K562 (cell line): ENCODE results near the gene SEMA4F. TPM values are rescaled to one million over a fixed set of nuclear protein-coding genes. Genes with fewer than 3 reads are reported as not detected.

Experiments used
- ATF1 ChIP-seq, 2 experiments: fragments of 450-650 bp in 1 of 2; IDR thresholded peaks; 2 replicates each; pipeline ENCODE4 v1.6.1; 2016; ENCODE audit warnings: missing compliant biosample characterization in 1 of 2, missing genetic modification characterization in 1 of 2
- BRD9 ChIP-seq: fragments of 450-650 bp; IDR thresholded peaks from 2 replicates; pipeline ENCODE4 v1.6.1; 2018; ENCODE audit warnings: low read depth; ENCODE audit not compliant: partially characterized antibody
- CBX2 ChIP-seq: fragments of 200-600 bp; sonication (generic); IDR thresholded peaks from one replicate; pipeline ENCODE4 v1.6.1; 2012; ENCODE audit warnings: mild to moderate bottlenecking, low read length, inconsistent platforms; ENCODE audit not compliant: insufficient read depth, poor library complexity, severe bottlenecking
- EGR1 ChIP-seq: fragments of 450-650 bp; conservative IDR thresholded peaks from 2 replicates; pipeline ENCODE4 v1.6.1; 2017; ENCODE audit warnings: mild to moderate bottlenecking
- GATAD2B ChIP-seq: fragments of 450-650 bp; IDR thresholded peaks from 2 replicates; pipeline ENCODE4 v1.6.1; 2017; ENCODE audit warnings: mild to moderate bottlenecking, borderline replicate concordance
- HNRNPH1 ChIP-seq: fragments of 200-400 bp; formaldehyde crosslinking; optimal IDR thresholded peaks from 2 replicates; pipeline ENCODE3; 2017; ENCODE audit warnings: low read depth, mild to moderate bottlenecking, low read length, moderate library complexity
- HNRNPK ChIP-seq: fragments of 200-400 bp; formaldehyde crosslinking; IDR thresholded peaks from one replicate; pipeline ENCODE4 v1.6.1; 2018; ENCODE audit warnings: mild to moderate bottlenecking, low read depth, low read length; ENCODE audit not compliant: poor library complexity, severe bottlenecking
- JUN ChIP-seq, 2 experiments: sonication (generic) in 1 of 2; formaldehyde crosslinking in 1 of 2; IDR thresholded peaks; 2 replicates each; pipeline versions ENCODE4 v1.6.1 to v1.8.0; 2012 to 2022; ENCODE audit warnings: borderline replicate concordance in 2 of 2, mild to moderate bottlenecking in 2 of 2, improper control_type of control experiment in 1 of 2, low read depth in 1 of 2, low read length in 1 of 2, missing genetic modification reagents in 1 of 2
- MEIS2 ChIP-seq: fragments of 450-650 bp; IDR thresholded peaks from 2 replicates; pipeline ENCODE4 v1.6.1; 2014; ENCODE audit warnings: mild to moderate bottlenecking; ENCODE audit not compliant: partially characterized antibody
- NFIX ChIP-seq: fragments of 250-450 bp; sonication (Bioruptor Pico); IDR thresholded peaks from 2 replicates; pipeline ENCODE4 v1.4.0; 2020; ENCODE audit warnings: low read depth, mild to moderate bottlenecking, moderate library complexity
- PHB2 ChIP-seq: fragments of 450-650 bp; IDR thresholded peaks from 2 replicates; pipeline ENCODE4 v1.6.1; 2017; ENCODE audit warnings: low read depth
- POLR2AphosphoS5 ChIP-seq: IDR thresholded peaks from 2 replicates; pipeline ENCODE4 v1.6.1; 2011; ENCODE audit warnings: mild to moderate bottlenecking, low read depth, low read length, moderate library complexity; ENCODE audit not compliant: control insufficient read depth, insufficient read depth
- SAFB ChIP-seq: fragments of 200-400 bp; formaldehyde crosslinking; IDR thresholded peaks from 2 replicates; pipeline ENCODE4 v1.6.1; 2017; ENCODE audit warnings: low read depth, low read length, borderline replicate concordance
- ZNF197 ChIP-seq: fragments of 200-800 bp; sonication (Bioruptor generic); IDR thresholded peaks from 2 replicates; pipeline ENCODE4 v1.6.1; 2016; ENCODE audit warnings: low read depth, missing genetic modification characterization, missing compliant biosample characterization
- ZSCAN29 ChIP-seq: fragments of 450-650 bp; IDR thresholded peaks from 2 replicates; pipeline ENCODE4 v1.6.1; 2017
- polyA plus RNA-seq, 8 experiments: library from polyadenylated mRNA; depleted of rRNA in 4 of 8; stranded (reverse) in 5 of 8; unstranded in 3 of 8; fragments of >200 nt; fragmentation: Nextera tagmentation in 2 of 8; fragmentation: Illumina TruSeq in 1 of 8; extraction: Ambion mirVana in 2 of 8; extraction: Trizol in 1 of 8; gene quantifications; 2 replicates each; pipeline versions ENCODE4 v1.2.1 to v1.2.3, GENCODE V29; 2011 to 2014; ENCODE audit warnings: inconsistent platforms in 1 of 8, missing spikeins in 1 of 8
- total RNA-seq, 7 experiments: library from RNA; depleted of rRNA in 6 of 7; stranded (reverse); fragments of >200 nt in 6 of 7; fragmentation: Illumina TruSeq in 2 of 7; extraction: Trizol in 2 of 7; gene quantifications; 2 replicates each; pipeline versions ENCODE4 v1.2.1 to v1.2.3, GENCODE V29; 2011 to 2021; ENCODE audit warnings: low replicate concordance in 1 of 7
- TF ChIP-seq, protein P1 (sequence below): fragments of 200-600 bp; sonication (generic); IDR thresholded peaks from one replicate; pipeline ENCODE4 v1.6.1; 2012; ENCODE audit warnings: mild to moderate bottlenecking, low read depth, low read length, inconsistent platforms

SEMA4F gene
- total and polyA plus RNA-seq, 9 of the 15 experiments (the other 6 are each of a cell fraction or from before 2014, with no cell fraction given) = 0.08 to 1.6 (median 0.33) TPM

DNA sequence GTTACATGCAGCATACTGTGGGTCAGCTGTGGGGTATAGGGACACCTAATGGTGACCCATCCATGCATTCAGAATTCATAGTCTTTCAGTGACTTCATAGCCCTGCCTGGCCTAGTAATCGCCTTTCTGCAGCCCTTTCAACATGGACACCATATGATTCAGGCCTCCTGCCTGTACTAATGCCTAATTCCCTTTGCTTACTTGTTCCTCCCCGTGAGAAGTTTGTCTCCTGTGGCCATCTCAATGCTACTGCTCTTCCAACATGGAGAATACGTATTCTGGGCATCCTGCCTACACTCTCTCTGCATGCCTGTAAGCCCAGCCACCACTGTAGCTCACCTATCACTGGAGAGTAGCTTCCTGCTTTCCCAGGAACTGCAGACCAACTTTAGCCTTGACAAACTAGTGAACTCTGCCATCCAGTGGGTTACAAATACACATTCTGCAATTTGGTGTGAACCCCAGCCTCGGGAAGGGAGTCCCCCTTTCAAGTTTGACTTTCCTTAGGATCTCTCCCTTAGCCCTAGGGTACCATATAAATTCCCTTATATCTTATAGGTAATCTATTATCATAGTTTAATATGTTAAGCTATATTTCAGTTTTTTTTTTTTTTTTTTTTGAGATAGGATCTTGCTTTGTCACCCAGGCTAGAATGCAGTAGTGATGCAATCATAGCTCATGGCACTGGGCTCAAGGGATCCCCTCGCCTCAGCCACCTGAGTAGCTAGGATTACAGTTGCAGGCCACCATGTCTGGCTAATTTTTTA lies 28.2 kb upstream of the SEMA4F start (continued):
- TF ChIP-seq JUN (IDR thresholded peaks at IDR 0.05; ENCODE audit: borderline replicate concordance, low read depth, low read length) = peak; percentile 37
- TF ChIP-seq JUN (CRISPR knock-in tag; IDR thresholded peaks at IDR 0.05; ENCODE audit: borderline replicate concordance) = no peak
- TF ChIP-seq SAFB = no peak
- peak; percentile 68 for TF ChIP-seq BRD9
- TF ChIP-seq CBX2 = no peak
- TF ChIP-seq PHB2 = no peak
- TF ChIP-seq GATAD2B = no peak
- TF ChIP-seq POLR2AphosphoS5 = no peak
- TF ChIP-seq EGR1 = no peak
- no peak for TF ChIP-seq MEIS2
- TF ChIP-seq, protein P1, sequence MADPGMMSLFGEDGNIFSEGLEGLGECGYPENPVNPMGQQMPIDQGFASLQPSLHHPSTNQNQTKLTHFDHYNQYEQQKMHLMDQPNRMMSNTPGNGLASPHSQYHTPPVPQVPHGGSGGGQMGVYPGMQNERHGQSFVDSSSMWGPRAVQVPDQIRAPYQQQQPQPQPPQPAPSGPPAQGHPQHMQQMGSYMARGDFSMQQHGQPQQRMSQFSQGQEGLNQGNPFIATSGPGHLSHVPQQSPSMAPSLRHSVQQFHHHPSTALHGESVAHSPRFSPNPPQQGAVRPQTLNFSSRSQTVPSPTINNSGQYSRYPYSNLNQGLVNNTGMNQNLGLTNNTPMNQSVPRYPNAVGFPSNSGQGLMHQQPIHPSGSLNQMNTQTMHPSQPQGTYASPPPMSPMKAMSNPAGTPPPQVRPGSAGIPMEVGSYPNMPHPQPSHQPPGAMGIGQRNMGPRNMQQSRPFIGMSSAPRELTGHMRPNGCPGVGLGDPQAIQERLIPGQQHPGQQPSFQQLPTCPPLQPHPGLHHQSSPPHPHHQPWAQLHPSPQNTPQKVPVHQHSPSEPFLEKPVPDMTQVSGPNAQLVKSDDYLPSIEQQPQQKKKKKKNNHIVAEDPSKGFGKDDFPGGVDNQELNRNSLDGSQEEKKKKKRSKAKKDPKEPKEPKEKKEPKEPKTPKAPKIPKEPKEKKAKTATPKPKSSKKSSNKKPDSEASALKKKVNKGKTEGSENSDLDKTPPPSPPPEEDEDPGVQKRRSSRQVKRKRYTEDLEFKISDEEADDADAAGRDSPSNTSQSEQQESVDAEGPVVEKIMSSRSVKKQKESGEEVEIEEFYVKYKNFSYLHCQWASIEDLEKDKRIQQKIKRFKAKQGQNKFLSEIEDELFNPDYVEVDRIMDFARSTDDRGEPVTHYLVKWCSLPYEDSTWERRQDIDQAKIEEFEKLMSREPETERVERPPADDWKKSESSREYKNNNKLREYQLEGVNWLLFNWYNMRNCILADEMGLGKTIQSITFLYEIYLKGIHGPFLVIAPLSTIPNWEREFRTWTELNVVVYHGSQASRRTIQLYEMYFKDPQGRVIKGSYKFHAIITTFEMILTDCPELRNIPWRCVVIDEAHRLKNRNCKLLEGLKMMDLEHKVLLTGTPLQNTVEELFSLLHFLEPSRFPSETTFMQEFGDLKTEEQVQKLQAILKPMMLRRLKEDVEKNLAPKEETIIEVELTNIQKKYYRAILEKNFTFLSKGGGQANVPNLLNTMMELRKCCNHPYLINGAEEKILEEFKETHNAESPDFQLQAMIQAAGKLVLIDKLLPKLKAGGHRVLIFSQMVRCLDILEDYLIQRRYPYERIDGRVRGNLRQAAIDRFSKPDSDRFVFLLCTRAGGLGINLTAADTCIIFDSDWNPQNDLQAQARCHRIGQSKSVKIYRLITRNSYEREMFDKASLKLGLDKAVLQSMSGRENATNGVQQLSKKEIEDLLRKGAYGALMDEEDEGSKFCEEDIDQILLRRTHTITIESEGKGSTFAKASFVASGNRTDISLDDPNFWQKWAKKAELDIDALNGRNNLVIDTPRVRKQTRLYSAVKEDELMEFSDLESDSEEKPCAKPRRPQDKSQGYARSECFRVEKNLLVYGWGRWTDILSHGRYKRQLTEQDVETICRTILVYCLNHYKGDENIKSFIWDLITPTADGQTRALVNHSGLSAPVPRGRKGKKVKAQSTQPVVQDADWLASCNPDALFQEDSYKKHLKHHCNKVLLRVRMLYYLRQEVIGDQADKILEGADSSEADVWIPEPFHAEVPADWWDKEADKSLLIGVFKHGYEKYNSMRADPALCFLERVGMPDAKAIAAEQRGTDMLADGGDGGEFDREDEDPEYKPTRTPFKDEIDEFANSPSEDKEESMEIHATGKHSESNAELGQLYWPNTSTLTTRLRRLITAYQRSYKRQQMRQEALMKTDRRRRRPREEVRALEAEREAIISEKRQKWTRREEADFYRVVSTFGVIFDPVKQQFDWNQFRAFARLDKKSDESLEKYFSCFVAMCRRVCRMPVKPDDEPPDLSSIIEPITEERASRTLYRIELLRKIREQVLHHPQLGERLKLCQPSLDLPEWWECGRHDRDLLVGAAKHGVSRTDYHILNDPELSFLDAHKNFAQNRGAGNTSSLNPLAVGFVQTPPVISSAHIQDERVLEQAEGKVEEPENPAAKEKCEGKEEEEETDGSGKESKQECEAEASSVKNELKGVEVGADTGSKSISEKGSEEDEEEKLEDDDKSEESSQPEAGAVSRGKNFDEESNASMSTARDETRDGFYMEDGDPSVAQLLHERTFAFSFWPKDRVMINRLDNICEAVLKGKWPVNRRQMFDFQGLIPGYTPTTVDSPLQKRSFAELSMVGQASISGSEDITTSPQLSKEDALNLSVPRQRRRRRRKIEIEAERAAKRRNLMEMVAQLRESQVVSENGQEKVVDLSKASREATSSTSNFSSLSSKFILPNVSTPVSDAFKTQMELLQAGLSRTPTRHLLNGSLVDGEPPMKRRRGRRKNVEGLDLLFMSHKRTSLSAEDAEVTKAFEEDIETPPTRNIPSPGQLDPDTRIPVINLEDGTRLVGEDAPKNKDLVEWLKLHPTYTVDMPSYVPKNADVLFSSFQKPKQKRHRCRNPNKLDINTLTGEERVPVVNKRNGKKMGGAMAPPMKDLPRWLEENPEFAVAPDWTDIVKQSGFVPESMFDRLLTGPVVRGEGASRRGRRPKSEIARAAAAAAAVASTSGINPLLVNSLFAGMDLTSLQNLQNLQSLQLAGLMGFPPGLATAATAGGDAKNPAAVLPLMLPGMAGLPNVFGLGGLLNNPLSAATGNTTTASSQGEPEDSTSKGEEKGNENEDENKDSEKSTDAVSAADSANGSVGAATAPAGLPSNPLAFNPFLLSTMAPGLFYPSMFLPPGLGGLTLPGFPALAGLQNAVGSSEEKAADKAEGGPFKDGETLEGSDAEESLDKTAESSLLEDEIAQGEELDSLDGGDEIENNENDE = no peak
- no peak for TF ChIP-seq ZSCAN29
- no peak for TF ChIP-seq ATF1 (CRISPR knock-in tag; IDR thresholded peaks at IDR 0.05)
- peak; percentile 76 for TF ChIP-seq ATF1 (tag; IDR thresholded peaks at IDR 0.05)
- TF ChIP-seq ZNF197 (CRISPR knock-in tag) = peak; percentile 70; the same call in 1 of the 2 replicates
- no peak for TF ChIP-seq HNRNPK
- TF ChIP-seq HNRNPH1 = no peak
- TF ChIP-seq NFIX = no peak
